ENCODE results near the gene ARMH2. TPM values are rescaled to one million over a fixed set of nuclear protein-coding genes. Genes with fewer than 3 reads are reported as not detected.
A peak's percentile ranks its signal among the peaks of the same experiment; 100 is the strongest.
"Not testable (repeated sequence)": the region's sequence is repeated elsewhere in the genome, so short reads cannot be mapped to it uniquely, and the experiment has no call there.

The ARMH2 gene
- total RNA-seq, 1 donor from 2014 or later, result not detected

GRCh38 chr6:24774696-24775519 is 23.8 kb downstream of the ARMH2 start, which contains the start of gene GMNN:
Gene GMNN (plus strand): TSS chr6:24774937. CDS start chr6:24777247, 2,310 bp downstream.
- Mint-ChIP-seq H3K36me3 (ENCODE audit: low read depth) (peaks cover 31% of the 10 kb centered on the region), H3K9me3 (no peaks in the 10 kb centered on the region), H3K4me1 (ENCODE audit: low read depth) (peaks cover 30% of the 10 kb centered on the region), H3K27ac (peak within 1 kb of the TSS; percentile 98), H3K27me3 (ENCODE audit: low read depth) (no peaks in the 10 kb centered on the region), H3K4me3 (ENCODE audit: low read depth) (peak within 1 kb of the TSS; percentile 98)
- DNase-seq (ENCODE audit: low spot score), result peak; percentile 95
- intact Hi-C loops (cut with micrococcal nuclease), result loop anchor here (1.0 to 10.0 kb wide), 5 partner anchors 32 to 300 kb away; partner anchors contain the start of genes ACOT13 and TDP2

DNA sequence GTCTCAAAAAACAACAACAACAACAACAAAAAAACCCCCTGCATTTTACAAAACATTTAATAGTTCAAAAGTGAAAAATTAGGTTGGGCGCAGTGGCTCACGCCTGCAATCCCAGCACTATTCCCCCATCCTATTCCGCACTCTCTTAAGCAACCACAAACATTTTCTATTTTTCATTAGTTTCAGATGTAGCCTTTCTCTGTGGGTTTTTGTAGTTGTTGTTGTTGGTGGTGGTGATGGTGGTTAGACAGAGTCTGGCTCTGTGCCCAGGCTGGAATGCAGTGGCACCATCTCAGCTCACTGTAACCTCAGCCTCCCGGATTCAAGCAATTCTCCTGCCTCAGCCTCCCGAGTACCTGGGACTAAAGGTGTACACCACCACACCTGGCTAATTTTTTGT is 30.4 kb downstream of the ARMH2 start:
- intact Hi-C loops (cut with micrococcal nuclease), result no loop called here
- Mint-ChIP-seq H3K27me3 (ENCODE audit: low read depth) (no peaks in the 10 kb centered on the region), H3K4me3 (ENCODE audit: low read depth) (no peak overlapping the region), H3K9me3 (no peaks in the 10 kb centered on the region), H3K27ac (no peak overlapping the region), H3K4me1 (ENCODE audit: low read depth) (peaks cover 6% of the 10 kb centered on the region), H3K36me3 (ENCODE audit: low read depth) (no peaks in the 10 kb centered on the region)
- DNase-seq (ENCODE audit: low spot score), result no peak

DNA sequence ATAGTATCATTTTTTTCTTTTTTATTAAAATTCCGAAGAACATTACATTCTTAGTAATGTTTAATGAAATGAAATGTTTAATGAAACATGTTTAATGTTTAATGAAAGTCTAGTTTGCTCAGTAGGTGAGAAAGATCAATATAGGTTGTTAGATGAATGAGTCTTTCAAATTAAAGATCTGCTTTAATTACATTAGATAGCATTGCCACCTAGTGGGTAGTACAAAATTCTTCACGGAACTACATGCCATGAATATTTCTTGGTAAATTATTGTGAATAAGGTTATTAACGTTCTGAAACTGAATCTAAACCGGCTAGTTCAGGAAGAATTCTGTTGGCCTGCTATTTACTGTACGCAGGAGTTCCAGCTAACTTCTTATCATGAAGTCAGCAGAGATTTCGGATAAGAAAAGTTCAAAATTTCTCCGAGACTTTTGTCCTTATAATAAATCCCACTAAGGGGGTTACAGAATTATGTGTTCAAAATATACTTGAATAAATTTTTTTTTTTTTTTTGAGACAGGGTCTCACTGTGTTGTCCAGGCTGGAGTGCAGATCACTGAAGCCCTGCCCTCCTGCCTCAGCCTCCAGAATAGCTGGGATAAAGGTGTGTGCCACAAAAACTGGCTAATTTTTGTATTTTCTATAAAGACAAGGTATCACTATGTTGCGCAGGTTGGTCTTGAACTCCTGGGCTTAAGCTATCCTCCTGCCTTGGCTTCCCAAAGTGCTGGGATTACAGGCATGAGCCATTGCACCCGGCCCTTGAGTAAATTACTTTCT is 31.8 kb downstream of the ARMH2 start:
- Mint-ChIP-seq H3K4me3 (ENCODE audit: low read depth) (no peak overlapping the region), H3K9me3 (no peaks in the 10 kb centered on the region), H3K4me1 (ENCODE audit: low read depth) (peaks cover 8% of the 10 kb centered on the region), H3K27me3 (ENCODE audit: low read depth) (no peaks in the 10 kb centered on the region), H3K27ac (no peak overlapping the region), H3K36me3 (ENCODE audit: low read depth) (no peaks in the 10 kb centered on the region)
- no peak for DNase-seq (ENCODE audit: low spot score)
- intact Hi-C loops (cut with micrococcal nuclease), result loop anchor here (1.0 to 2.0 kb wide), 2 partner anchors 48 to 184 kb away; partner anchors contain the start of gene C6orf62

DNA sequence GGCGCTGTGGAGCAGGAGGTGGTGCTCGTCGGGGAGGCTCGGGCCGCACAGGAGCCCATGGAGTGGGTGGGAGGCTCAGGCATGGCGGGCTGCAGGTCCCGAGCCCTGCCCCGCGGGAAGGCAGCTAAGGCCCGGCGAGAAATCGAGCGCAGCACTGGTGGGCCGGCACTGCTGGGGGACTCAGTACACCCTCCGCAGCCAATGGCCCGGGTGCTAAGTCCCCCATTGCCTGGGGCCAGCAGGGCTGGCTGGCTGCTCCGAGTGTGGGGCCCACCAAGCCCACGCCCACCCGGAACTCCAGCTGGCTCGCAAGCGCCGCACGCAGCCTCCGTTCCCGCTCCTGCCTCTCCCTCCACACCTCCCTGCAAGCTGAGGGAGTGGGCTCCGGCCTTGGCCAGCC is 32.7 kb downstream of the ARMH2 start:
- H3K27ac Mint-ChIP-seq; DNase-seq (ENCODE audit: low spot score); H3K36me3 Mint-ChIP-seq (ENCODE audit: low read depth); H3K9me3 Mint-ChIP-seq; H3K4me3 Mint-ChIP-seq (ENCODE audit: low read depth); H3K27me3 Mint-ChIP-seq (ENCODE audit: low read depth): not testable (repeated sequence)
- H3K4me1 Mint-ChIP-seq (ENCODE audit: low read depth), result peaks cover 11% of the 10 kb centered on the region
- intact Hi-C loops (cut with micrococcal nuclease), result loop anchor here (1.0 to 2.0 kb wide), 2 partner anchors 47 to 183 kb away; partner anchors contain the start of gene C6orf62

GRCh38 chr6:24764833-24765828 is 33.6 kb downstream of the ARMH2 start:
- H3K9me3 Mint-ChIP-seq; H3K27ac Mint-ChIP-seq; H3K27me3 Mint-ChIP-seq (ENCODE audit: low read depth); intact Hi-C loops (cut with micrococcal nuclease); H3K4me3 Mint-ChIP-seq (ENCODE audit: low read depth); DNase-seq (ENCODE audit: low spot score); H3K36me3 Mint-ChIP-seq (ENCODE audit: low read depth): not testable (repeated sequence)
- H3K4me1 Mint-ChIP-seq (ENCODE audit: low read depth), result peaks cover 11% of the 10 kb centered on the region

- Mint-ChIP-seq H3K4me3 (ENCODE audit: low read depth) (no peak overlapping the region), H3K27me3 (ENCODE audit: low read depth) (no peaks in the 10 kb centered on the region), H3K36me3 (ENCODE audit: low read depth) (no peaks in the 10 kb centered on the region), H3K4me1 (ENCODE audit: low read depth) (peaks cover 11% of the 10 kb centered on the region), H3K9me3 (no peaks in the 10 kb centered on the region), H3K27ac (no peak overlapping the region)
- intact Hi-C loops (cut with micrococcal nuclease), result no loop called here
- DNase-seq (ENCODE audit: low spot score), result no peak
These were observed 35.1 kb downstream of the ARMH2 start for GRCh38 chr6:24763578-24763977.

- intact Hi-C loops (cut with micrococcal nuclease), result no loop called here
- DNase-seq (ENCODE audit: low spot score), result no peak
- Mint-ChIP-seq H3K9me3 (no peaks in the 10 kb centered on the region), H3K4me3 (ENCODE audit: low read depth) (no peak overlapping the region), H3K4me1 (ENCODE audit: low read depth) (peaks cover 11% of the 10 kb centered on the region), H3K36me3 (ENCODE audit: low read depth) (no peaks in the 10 kb centered on the region), H3K27ac (no peak overlapping the region), H3K27me3 (ENCODE audit: low read depth) (no peaks in the 10 kb centered on the region)
These were observed 36.9 kb downstream of the ARMH2 start for GRCh38 chr6:24761851-24762250.

- Mint-ChIP-seq H3K27me3 (ENCODE audit: low read depth) (no peaks in the 10 kb centered on the region), H3K9me3 (no peaks in the 10 kb centered on the region), H3K4me1 (ENCODE audit: low read depth) (peaks cover 8% of the 10 kb centered on the region), H3K27ac (no peak overlapping the region), H3K4me3 (ENCODE audit: low read depth) (no peak overlapping the region), H3K36me3 (ENCODE audit: low read depth) (no peaks in the 10 kb centered on the region)
- DNase-seq (ENCODE audit: low spot score), result no peak
- intact Hi-C loops (cut with micrococcal nuclease), result no loop called here
These were observed 37.4 kb downstream of the ARMH2 start for GRCh38 chr6:24761193-24761835.

- Mint-ChIP-seq H3K9me3 (no peaks in the 10 kb centered on the region), H3K27me3 (ENCODE audit: low read depth) (no peaks in the 10 kb centered on the region), H3K27ac (no peak overlapping the region), H3K4me1 (ENCODE audit: low read depth) (peaks cover 7% of the 10 kb centered on the region), H3K36me3 (ENCODE audit: low read depth) (no peaks in the 10 kb centered on the region), H3K4me3 (ENCODE audit: low read depth) (no peak overlapping the region)
- no peak for DNase-seq (ENCODE audit: low spot score)
- intact Hi-C loops (cut with micrococcal nuclease), result no loop called here
These were observed 38.5 kb downstream of the ARMH2 start for GRCh38 chr6:24760210-24760609.

GRCh38 chr6:24759718-24760117 is 39.0 kb downstream of the ARMH2 start:
- Mint-ChIP-seq H3K4me1 (ENCODE audit: low read depth) (peaks cover 5% of the 10 kb centered on the region), H3K9me3 (no peaks in the 10 kb centered on the region), H3K4me3 (ENCODE audit: low read depth) (no peak overlapping the region), H3K27me3 (ENCODE audit: low read depth) (no peaks in the 10 kb centered on the region), H3K27ac (no peak overlapping the region), H3K36me3 (ENCODE audit: low read depth) (no peaks in the 10 kb centered on the region)
- DNase-seq (ENCODE audit: low spot score), result no peak
- intact Hi-C loops (cut with micrococcal nuclease), result no loop called here

DNA sequence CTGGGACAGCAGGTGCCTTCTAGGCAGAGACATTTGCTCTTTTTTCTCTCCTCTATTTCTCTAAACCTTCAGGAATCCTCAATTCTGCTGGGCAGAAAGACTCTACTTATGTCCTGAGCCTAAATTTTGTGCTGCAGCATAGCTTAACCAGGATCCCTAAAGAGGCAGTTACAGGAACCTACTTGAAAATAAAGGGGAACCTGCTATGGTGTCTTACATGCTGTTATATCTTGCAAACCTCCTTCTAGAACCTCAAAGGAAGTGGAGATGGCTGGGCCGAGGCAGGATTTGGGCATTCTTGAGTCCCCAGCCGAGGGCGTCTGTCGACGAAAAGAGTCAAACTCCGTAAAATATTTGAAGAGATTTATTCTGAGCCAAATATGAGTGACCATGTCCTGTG is 41.1 kb downstream of the ARMH2 start:
- Mint-ChIP-seq H3K4me1 (ENCODE audit: low read depth) (peaks cover 5% of the 10 kb centered on the region), H3K27me3 (ENCODE audit: low read depth) (no peaks in the 10 kb centered on the region), H3K27ac (no peak overlapping the region), H3K4me3 (ENCODE audit: low read depth) (no peak overlapping the region), H3K9me3 (no peaks in the 10 kb centered on the region), H3K36me3 (ENCODE audit: low read depth) (no peaks in the 10 kb centered on the region)
- intact Hi-C loops (cut with micrococcal nuclease), result no loop called here
- no peak for DNase-seq (ENCODE audit: low spot score)

GRCh38 chr6:24755279-24755678 is 43.4 kb downstream of the ARMH2 start:
- no peak for DNase-seq (ENCODE audit: low spot score)
- Mint-ChIP-seq H3K9me3 (no peaks in the 10 kb centered on the region), H3K4me1 (ENCODE audit: low read depth) (no peaks in the 10 kb centered on the region), H3K27ac (no peak overlapping the region), H3K4me3 (ENCODE audit: low read depth) (no peak overlapping the region), H3K36me3 (ENCODE audit: low read depth) (no peaks in the 10 kb centered on the region), H3K27me3 (ENCODE audit: low read depth) (peaks cover 5% of the 10 kb centered on the region)
- intact Hi-C loops (cut with micrococcal nuclease), result no loop called here
